Activated T-helper 1 cell treated with anti-CD3 and anti-CD28 coated beads, Interleukin-2, amount 50 U/mL, for 16 hours (primary cell): ENCODE measurements around the gene ZNF775.
"Not testable (repeated sequence)": the region's sequence is repeated elsewhere in the genome, so short reads cannot be mapped to it uniquely, and the experiment has no call there.

Experiments used
- DNase-seq, 2 donors: peaks; one replicate each; pipeline ENCODE4 v3.0.0-alpha.2; 2020; ENCODE audit warnings: low read depth in 1 of 2, low spot score in 1 of 2

Gene ZNF775

DNA sequence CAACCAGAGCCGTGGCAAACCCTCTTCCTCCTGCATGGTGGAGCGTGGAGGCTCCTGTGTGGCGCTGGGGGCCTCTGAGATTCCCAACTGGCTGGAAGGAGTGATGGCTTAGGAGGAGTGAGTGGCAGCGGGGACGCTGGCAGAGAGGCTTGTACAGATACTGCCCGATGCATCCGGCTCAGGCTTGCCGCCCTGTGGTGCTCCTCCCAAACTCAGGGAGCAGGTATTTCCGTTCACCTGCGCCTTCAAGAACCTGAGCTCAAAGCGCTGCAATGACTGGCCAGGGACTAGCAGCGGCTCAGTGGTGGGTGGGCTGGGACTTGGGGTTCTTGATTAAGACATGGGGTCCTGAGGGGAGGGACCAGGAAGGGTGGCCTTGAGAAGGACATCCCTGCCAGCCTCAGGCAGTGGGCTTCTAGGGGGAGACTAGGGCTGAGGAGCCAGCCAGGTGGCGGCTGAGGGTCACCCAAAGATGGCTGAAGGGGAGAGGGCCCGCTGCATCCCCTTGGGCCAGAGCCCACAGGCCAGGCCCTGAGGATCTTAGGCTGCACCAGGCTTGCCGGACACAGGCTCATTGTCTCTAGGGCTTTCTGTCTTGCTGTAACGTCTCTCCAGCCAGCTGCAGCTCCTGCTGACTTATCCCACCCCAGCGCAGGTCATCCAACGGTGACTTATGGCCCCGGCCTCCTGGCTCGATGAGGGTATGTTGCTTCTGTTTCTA, 3.2 kb downstream of the ZNF775 start:
- no peak for DNase-seq

DNA sequence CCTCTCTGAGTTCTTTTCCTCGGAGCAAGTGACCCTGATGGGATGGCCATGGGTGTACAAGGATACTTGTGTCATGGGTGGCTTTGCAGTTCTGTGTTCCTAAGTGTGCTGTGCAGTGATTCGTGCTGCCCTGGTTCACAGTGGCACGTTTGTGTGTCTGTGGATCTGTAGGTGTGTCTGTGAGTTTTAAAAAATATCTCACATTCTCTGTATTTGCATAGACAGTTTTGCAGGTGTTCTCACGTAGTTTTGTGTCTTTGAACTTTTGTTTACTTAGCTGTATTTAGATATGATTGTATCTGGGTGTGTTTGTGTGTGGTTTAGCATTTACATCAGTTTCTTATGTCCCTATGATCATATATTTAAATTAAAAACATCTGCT, 3.7 kb downstream of the ZNF775 start:
- no peak for DNase-seq

DNA sequence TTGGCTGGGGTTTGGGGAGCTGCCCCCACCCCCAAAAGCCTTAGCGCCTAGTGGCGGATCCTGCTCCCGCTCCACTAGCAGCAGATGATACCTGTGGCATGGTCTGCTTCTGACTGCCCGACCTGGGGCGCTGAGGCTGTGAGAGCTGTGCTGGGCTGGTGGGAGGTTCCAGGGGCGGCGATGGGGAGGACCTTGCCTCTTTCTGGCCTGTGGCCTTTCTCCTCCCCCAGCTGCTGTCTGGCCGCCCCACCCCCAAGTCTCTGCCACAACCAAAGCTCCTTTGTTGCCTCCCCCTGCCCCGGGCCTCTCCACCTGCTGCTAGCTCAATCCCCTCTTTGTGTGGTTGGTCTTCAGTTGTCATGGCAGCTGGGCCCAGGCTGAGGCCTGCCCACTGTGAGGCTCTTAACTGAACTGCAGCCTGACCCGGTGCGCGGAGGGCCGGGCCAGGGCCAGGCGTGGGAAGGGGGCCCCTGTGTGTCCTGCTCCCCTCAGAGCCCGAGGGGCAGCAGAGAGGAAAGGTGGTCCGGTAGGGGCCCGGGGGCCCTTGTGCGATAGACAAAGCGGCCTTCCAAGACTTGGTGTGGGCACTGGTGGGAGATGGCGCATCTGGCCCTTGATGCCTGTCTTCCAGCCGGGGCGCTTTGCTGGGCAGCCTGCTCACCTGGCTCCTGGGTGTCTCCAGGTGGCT, 4.7 kb downstream of the ZNF775 start:
- DNase-seq: no peak

DNA sequence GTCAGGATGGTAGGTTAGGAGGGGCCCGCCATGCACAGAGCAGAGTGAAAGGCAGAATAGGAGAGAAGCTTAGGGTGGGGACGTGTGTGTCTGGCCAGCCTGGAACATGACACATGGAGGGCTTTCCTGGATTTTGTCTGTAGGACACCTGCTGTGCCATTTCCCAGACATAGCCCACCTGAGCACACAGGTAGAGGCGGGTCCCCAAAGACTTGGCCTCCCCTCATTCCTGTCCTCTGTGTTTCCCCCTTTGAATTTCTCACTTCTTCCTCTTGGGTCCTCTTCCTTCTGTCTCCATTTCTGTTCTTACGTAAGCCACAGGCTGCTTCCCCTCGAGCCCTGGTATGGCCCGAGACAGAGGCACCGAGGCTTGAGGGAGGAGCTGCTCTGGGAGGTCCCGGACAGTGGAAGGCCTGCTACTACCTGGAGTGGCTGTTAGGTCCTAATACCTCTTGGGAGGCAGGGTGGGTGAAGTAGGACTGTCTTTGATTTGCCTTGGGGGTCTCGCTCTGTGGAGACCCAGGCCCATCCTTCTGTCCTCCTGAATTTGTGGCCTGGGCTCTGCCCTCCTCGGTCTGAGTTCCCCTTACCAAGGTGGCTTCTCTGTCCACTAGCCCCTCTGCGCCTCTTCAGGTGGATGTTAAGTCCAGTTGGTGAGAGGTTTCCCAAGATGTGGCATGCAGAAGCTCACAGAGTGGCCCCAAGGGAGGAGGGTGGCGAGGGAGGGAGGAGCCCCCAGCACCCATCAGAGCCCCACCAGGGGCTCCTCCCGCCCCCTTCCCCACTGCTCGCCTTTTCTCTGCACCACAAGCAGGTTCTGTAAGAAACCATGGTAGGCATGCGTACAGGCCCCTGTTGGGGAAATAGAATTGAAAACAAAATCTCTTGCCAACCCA, 5.5 kb downstream of the ZNF775 start:
- no peak for DNase-seq

DNA sequence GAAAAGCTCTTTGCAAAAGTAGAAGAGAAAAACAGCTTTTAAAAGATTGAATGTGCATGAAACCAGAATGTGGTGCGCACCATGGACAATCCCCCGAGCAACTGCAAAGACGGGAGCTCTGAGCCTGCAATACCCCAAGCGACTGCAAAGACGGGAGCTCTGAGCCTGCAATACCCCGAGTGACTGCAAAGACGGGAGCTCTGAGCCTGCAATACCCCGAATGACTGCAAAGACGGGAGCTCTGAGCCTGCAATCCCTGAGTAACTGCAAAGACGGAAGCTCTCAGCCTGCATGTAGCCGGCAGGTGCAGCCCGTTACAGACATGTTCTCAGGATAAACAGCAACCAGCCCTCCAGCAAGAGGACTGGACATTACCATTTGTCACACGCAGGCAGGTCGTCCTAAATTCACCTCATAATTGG, 6.2 kb downstream of the ZNF775 start:
- no peak for DNase-seq

DNA sequence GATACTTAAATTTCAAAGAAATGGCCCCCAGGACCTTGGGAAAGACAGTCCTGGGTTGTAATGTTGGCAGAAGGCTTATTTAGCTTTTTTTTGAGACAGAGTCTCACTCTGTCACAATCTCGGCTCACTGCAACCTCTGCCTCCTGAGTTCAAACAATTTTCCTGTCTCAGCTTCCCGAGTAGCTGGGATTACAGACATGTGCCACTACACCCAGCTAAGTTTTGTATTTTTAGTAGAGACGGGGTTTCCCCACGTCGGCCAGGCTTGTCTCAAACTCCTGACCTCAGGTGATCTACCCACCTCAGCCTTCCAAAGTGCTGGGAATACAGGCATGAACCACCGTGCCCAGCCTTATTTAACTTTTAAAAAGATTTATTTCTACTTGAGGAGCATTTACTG, 6.8 kb downstream of the ZNF775 start:
- not testable (repeated sequence) for DNase-seq

DNA sequence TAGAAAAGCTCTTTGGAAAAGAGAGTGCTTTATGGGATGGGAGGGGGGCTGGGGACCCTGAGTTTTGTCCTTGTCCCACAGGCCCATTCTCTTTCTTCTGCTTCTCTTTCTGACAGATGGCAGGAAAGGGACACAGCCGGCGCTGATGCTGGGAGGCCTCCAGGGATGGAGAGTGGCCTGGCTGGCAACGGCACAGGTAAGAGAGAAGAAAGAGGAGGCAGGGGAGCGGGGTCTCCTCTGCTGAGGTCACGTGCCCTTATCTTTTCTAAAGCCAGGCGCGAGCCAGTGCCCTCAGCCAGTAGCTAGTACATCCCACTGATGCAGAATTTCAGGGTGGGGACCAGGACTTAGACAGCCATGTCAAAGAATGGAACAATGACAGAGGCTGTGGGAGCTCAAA, 9.2 kb downstream of the ZNF775 start:
- DNase-seq: no peak

DNA sequence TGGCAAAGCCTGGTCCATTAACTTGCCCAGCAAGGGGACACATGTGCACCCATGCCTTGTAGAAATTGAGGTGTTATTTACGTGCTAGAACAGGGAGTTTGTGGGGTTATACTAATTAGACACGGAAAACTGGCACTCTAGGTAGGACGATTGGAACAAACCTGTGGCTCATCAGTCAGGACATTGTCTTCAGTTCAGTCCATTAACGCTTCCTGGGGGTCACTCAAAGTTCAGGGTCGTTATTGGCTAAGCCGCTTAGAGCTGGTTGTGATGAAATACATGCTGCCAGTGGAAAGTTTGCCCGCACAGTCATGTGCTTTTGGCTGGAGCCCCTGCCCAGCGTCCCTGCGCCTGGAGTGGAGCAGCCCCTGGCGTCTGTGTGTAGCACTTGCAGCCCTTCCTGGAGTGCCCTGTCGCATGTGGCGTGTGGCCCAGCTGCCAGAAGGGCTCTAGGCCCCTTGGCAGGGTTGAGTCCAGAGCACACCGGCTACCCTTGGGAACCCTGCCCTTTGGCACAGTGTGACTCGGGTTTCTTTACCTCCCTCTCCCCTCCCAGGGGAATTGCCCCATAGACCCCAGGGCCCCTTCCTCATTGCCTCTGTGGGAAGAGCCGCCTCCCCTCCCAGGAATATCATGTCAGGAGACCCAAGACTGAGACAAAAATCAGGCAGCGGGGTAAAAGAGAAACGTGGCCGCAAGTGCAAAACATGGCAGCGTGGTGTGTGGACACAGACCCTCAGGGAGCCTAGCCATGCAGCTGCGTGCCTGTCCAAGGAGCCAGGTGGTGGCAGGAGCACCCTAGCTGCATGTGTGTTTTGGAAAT, 9.8 kb downstream of the ZNF775 start:
- no peak for DNase-seq

DNA sequence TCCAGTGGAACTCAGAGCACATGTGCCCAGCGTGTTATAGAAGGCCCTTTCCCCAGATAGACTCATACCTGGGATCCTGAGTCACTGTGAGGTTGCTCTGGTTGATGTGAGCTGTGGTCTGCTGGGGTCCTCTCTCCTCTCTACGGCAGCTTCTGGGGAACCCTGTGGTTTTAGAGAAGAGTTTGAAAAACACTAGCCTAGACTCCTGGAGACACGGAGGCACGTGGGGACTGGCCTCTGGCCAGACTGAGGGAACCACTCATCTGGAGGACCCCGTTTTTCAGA, 10.3 kb downstream of the ZNF775 start:
- no peak for DNase-seq

DNA sequence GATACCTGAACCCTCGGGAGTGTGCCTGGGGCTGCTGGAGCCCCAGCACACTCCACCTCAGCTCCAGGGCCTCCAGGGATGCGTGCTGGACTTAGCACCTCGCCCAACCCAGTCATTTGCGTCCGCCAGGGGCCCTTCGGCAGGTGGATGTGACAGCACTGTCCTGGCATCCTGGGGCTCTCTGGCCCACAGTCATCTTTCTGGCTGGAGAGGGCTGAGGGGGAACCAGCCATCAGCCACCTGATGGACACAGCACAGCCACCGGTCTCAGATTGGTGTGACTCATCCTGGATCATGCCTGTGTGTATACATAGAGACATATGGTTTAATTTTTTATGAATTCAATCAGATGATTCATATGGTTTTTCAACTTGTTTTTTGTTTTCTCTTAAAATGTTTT, 11.1 kb downstream of the ZNF775 start:
- DNase-seq: no peak

DNA sequence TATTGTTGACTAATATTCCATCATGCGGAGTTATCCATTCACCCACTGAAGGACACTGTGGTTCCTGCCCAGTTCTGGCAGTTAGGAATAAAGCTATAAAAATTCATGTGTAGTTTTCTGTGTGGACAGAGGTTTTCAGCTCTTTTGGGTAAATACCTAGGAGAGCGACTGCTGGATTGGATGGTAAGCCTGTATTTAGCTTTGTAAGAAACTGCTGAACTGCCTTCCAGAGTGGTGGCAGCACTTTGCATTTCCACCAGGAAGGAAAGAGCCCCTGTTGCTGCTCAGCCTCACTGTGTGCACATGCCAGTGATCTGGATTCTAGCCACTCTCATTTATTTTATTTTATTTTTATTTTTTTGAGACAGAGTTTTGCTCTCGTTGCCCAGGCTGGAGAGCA, 14.2 kb downstream of the ZNF775 start:
- DNase-seq: no peak

DNA sequence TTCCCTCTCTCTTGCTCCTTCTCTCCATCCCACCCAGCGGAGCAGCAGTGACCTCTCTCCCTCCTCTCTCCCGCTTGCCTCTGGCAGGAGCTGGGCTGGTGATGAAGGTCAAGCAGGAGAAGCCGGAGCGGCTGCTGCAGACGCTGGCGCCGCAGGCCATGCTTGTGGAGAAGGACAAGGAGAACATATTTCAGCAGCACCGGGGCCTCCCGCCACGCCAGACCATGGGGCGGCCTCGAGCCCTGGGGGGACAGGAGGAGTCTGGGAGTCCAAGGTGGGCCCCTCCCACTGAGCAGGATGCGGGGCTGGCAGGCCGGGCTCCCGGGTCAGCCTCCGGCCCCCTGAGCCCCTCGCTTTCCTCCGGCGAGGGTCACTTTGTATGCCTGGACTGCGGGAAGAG, 17.3 kb downstream of the ZNF775 start:
- no peak for DNase-seq

DNA sequence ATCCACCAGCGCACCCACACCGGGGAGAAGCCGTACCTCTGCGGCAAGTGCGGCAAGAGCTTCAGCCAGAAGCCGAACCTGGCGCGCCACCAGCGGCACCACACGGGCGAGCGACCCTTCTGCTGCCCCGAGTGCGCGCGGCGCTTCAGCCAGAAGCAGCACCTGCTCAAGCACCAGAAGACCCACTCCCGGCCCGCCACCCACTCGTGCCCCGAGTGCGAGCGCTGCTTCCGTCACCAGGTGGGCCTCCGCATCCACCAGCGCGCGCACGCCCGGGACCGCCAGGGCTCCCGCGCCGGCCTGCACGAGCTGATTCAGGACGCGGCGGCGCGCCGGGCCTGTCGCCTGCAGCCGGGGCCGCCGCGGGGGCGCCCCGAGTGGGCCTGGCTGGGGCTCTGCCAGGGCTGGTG, 17.7 kb downstream of the ZNF775 start:
- DNase-seq: no peak

DNA sequence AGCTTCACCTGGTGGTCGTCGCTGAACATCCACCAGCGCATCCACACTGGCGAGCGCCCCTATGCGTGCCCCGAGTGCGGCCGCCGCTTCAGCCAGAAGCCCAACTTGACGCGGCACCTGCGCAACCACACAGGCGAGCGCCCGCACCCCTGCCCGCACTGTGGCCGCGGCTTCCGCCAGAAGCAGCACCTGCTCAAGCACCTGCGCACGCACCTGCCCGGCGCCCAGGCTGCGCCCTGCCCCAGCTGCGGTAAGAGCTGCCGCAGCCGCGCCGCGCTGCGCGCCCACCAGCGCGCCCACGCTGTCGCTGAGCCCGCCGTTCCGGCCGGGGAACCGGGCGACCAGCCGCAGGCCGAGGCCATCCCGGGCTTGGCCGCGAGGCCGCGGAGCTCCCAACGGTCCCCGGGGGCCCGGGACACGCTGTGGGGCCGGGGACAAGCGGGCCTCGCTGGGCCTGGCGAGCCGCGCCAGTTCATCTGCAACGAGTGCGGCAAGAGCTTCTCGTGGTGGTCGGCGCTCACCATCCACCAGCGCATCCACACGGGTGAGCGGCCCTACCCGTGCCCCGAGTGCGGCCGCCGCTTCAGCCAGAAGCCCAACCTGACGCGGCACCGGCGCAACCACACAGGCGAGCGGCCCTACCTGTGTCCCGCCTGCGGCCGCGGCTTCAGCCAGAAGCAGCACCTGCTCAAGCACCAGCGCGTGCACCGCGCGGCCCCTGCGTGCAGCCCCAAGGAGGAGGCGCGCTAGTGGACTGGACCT, 18.4 kb downstream of the ZNF775 start:
- no peak for DNase-seq

DNA sequence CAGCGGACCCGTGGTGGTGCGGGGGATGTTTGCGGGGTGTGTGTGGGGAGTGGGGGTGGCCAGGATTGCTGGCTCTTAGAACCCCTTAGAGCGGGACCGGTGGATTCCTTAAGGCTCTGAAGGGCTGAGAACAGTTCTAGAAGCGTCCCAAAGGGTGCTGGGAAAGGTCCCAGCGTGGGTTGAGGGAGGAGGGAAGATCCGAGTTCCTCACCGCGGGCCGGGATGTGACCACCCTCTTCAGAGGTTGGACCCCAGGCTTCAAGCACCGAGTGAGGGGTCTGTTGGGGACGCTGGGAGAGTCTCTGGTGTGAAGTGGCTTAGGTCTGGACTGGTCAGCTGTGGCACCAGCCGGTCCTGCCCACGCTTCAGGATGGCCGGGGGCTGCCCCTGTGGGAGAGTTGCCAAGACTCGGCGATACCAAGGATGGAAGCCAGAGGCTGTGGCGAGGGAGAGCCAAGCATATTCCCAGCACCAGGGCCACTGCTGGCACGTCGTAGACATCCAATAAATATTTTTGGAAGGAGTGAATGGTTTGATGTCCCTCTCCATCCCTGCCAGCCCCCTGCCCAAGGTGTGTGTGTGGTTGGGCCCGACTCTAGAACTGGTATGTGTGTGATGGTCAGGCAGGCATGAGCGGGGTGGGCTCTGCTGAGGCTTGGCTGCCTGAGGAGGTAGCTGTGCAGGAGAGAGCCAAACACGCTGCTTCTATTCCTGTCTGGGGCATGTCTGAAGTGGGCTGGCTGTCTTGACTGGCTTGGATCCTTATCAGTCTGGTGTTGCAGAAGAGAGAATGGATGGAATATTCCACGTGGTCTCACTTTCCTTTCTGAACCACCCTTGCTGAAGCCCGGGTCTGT, 19.2 kb downstream of the ZNF775 start:
- DNase-seq: no peak

DNA sequence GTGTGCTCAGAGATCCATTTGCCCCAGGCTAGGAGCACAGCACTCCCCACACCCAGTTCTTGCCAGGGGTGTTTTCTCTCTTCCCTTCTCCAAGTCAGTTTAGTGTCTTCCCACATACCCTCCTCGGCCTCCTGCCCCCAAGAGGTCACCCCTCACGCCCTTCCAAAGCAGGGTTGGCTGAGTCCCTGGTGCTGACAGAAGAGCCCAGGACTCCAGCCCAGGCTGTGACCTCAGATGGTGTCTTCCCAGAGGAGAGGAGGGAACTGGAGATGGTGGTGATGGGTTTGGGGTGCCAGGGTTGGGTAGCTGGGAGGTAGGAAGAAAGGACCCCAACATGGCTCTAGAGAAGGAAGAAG, 19.8 kb downstream of the ZNF775 start:
- no peak for DNase-seq

DNA sequence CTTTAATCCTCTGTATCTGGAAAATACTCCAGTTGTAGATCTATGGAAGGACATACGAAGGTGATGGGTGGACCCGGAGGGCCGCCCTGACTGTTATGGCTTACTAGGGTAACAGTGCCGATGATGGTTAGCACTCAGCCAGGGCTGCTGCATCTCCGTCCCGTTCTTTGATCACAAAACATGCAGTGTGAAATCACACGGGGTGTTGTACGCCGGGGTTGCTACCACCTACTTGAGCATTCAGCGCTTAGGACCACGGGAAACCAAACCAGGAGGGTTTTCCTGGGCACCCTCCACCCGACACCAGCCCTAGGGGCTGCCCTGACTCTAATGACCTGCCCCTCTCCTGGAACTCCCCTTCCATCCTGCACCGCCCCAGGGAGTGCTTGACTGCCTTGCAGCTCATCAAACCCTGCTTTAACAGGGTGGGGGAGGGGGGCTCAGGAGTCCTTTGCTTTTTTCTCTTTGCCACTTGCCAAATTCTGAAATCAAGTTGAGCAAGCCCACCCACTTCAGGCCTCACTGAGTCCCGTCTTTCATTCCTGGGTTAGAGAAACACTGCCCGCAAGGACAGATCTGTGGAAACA, 20.4 kb downstream of the ZNF775 start:
- DNase-seq: no peak

DNA sequence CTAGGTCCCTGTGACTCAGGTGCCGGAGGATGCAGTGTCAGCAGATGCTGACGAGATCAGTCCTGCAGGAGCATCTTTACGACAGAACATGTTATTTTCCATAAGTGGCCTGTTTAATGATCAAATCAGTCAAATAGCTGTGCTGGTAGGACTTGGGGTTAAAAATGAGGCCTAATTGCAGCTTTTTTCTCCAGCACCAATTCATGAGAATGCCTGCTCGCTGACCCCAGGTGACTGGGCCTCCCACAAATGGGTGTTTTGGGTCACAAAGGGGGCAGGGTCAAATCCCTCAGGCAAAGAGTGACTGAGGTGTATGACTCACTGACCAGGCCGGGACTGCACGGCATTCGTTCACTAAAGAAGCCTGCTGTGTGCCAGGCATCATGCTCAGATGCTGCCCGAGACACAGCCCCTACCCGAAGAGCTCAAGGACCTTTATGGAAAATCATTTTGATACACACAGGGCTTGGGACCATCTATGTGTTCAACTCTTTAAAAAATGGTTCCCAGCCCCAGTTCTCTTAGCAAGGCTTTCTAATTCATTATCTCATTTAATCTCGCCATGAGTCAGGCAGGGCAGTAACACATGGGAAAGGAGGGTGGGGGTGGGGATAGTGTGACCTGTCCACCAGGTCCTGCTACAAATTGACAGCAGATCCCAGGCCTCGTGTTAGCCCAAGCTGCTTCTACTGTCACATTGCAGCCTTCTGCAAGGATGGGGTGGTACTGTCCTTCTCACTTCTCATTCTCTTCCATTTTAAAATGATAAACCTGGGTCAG, 21.1 kb downstream of the ZNF775 start:
- no peak for DNase-seq
